HEK293T (cell line): ENCODE measurements around the gene FAM163B.

Experiments used
- CTCF ChIA-PET: fragments of 350-600 bp; formaldehyde crosslinking; extraction: SDS; loops from one replicate; lab custom pipeline; 2021; ENCODE audit warnings: antibody characterized with exemption, inconsistent platforms; lab: Yijun Ruan, JAX
- POLR2A ChIA-PET: fragments of 350-600 bp; formaldehyde crosslinking; extraction: SDS; loops from one replicate; lab custom pipeline; 2020; ENCODE audit warnings: antibody characterized with exemption, inconsistent platforms; lab: Yijun Ruan, JAX
- DNase-seq: peaks from one replicate; pipeline ENCODE4 v3.0.0; 2012; ENCODE audit warnings: mixed read lengths; ENCODE audit errors: extremely low spot score
- ARNT ChIP-seq: fragments of 450-650 bp; IDR thresholded peaks from 2 replicates; pipeline ENCODE4 v1.6.1; 2017; ENCODE audit warnings: mild to moderate bottlenecking
- BHLHE40 ChIP-seq: fragments of 450-650 bp; IDR thresholded peaks from 2 replicates; pipeline ENCODE4 v1.6.1; 2016; ENCODE audit warnings: mild to moderate bottlenecking, moderate library complexity, borderline replicate concordance
- CTBP1 ChIP-seq: fragments of 450-650 bp; IDR thresholded peaks from 2 replicates; pipeline ENCODE4 v1.6.1; 2016; ENCODE audit warnings: borderline replicate concordance
- ELF4 ChIP-seq: fragments of 450-650 bp; IDR thresholded peaks from 2 replicates; pipeline ENCODE4 v1.6.1; 2017; ENCODE audit warnings: antibody characterized with exemption
- FOXA1 ChIP-seq: fragments of 450-650 bp; IDR thresholded peaks from 2 replicates; pipeline ENCODE4 v1.6.1; 2016; ENCODE audit warnings: mild to moderate bottlenecking
- FOXK2 ChIP-seq: fragments of 450-650 bp; IDR thresholded peaks from 2 replicates; pipeline ENCODE4 v1.6.1; 2016; ENCODE audit warnings: mild to moderate bottlenecking
- FOXM1 ChIP-seq: fragments of 450-650 bp; IDR thresholded peaks from 2 replicates; pipeline ENCODE4 v1.6.1; 2017; ENCODE audit warnings: mild to moderate bottlenecking, borderline replicate concordance
- HDGF ChIP-seq: fragments of 450-650 bp; IDR thresholded peaks from 2 replicates; pipeline ENCODE4 v1.6.1; 2017; ENCODE audit warnings: antibody characterized with exemption, borderline replicate concordance
- L3MBTL2 ChIP-seq: fragments of 450-650 bp; conservative IDR thresholded peaks from 2 replicates; pipeline ENCODE4 v1.6.1; 2016; ENCODE audit warnings: mild to moderate bottlenecking
- LEF1 ChIP-seq: fragments of 450-650 bp; IDR thresholded peaks from 2 replicates; pipeline ENCODE4 v1.6.1; 2017; ENCODE audit warnings: mild to moderate bottlenecking, borderline replicate concordance
- NFRKB ChIP-seq: fragments of 450-650 bp; IDR thresholded peaks from 2 replicates; pipeline ENCODE4 v1.6.1; 2016; ENCODE audit warnings: mild to moderate bottlenecking, moderate library complexity
- SP1 ChIP-seq: fragments of 450-650 bp; IDR thresholded peaks from 2 replicates; pipeline ENCODE4 v1.6.1; 2017
- SUZ12 ChIP-seq: fragments of 450-650 bp; IDR thresholded peaks from 2 replicates; pipeline ENCODE4 v1.6.1; 2016; ENCODE audit warnings: mild to moderate bottlenecking
- TARDBP ChIP-seq: fragments of 450-650 bp; IDR thresholded peaks from 2 replicates; pipeline ENCODE4 v1.6.1; 2016
- ZNF384 ChIP-seq: fragments of 450-650 bp; IDR thresholded peaks from 2 replicates; pipeline ENCODE4 v1.6.1; 2016
- TF ChIP-seq, protein P1 (sequence below): fragments of 450-650 bp; IDR thresholded peaks from 2 replicates; pipeline ENCODE4 v1.6.1; 2016

FAM163B gene

DNA sequence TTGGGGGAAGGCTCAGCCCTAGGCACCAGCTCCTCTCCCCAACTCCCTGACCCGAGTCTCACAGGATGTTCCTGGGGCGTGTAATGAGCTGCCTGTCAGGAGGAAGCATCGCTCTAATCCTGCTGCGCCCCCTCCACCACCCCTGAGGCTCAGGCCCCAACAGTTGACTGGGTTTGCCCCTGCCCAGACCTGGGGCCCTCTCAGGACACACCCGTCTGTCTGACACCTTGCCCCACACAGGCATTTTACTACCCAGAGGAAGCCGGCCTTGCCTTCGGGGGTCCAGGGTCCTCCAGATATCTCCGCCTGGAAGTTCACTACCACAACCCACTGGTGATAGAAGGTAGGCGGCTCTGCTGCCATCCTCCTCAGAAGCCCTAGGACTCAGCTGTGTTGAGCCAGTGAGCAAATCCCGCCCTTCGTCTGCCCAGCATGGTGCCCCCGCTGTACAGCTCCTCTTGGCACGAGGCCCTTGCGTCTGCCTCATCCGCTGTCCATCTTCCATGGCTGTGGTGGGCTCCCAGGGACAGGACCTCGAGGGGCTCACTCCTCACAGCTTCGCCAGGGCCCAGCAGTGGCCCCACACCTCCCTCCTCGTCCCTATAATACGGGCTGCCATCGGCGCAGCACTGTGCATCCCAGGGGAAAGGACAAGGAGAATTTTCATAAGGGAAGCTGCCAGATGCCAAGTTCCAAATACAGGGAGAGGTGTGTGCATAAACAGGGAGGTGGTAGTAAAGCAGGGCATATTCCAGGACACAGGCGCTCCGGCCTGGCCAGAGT, 35.0 kb upstream of the FAM163B start:
- DNase-seq: no peak
- CTCF ChIA-PET: no interaction called here
- POLR2A ChIA-PET: no interaction called here
- TF ChIP-seq SUZ12 (no peak), CTBP1 (no peak), FOXM1 (no peak), FOXA1 (no peak), LEF1 (no peak), NFRKB (no peak), ZNF384 (no peak), L3MBTL2 (no peak), FOXK2 (no peak), ARNT (no peak), ELF4 (no peak), HDGF (no peak), BHLHE40 (no peak), TARDBP (no peak)
- TF ChIP-seq, protein P1, sequence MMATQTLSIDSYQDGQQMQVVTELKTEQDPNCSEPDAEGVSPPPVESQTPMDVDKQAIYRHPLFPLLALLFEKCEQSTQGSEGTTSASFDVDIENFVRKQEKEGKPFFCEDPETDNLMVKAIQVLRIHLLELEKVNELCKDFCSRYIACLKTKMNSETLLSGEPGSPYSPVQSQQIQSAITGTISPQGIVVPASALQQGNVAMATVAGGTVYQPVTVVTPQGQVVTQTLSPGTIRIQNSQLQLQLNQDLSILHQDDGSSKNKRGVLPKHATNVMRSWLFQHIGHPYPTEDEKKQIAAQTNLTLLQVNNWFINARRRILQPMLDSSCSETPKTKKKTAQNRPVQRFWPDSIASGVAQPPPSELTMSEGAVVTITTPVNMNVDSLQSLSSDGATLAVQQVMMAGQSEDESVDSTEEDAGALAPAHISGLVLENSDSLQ: no peak

DNA sequence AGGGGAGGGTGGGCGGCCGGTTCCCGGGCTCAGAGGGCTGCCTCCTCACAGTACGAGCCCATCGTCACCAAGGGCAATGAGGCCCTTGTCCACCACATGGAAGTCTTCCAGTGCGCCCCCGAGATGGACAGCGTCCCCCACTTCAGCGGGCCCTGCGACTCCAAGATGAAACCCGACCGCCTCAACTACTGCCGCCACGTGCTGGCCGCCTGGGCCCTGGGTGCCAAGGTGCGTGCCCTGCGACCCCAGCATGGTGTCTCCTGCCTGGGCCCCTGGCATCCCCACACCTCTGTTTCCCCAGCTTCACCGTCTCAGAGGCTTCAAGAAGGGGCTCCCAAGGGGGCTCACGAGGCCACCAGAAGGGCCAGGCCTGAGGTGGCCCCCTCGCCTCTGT, 34.2 kb upstream of the FAM163B start:
- TF ChIP-seq ZNF384: no peak
- TF ChIP-seq SUZ12: no peak
- no peak for TF ChIP-seq BHLHE40
- no peak for TF ChIP-seq FOXA1
- no peak for TF ChIP-seq LEF1
- POLR2A ChIA-PET: no interaction called here
- no peak for DNase-seq
- CTCF ChIA-PET: no interaction called here

DNA sequence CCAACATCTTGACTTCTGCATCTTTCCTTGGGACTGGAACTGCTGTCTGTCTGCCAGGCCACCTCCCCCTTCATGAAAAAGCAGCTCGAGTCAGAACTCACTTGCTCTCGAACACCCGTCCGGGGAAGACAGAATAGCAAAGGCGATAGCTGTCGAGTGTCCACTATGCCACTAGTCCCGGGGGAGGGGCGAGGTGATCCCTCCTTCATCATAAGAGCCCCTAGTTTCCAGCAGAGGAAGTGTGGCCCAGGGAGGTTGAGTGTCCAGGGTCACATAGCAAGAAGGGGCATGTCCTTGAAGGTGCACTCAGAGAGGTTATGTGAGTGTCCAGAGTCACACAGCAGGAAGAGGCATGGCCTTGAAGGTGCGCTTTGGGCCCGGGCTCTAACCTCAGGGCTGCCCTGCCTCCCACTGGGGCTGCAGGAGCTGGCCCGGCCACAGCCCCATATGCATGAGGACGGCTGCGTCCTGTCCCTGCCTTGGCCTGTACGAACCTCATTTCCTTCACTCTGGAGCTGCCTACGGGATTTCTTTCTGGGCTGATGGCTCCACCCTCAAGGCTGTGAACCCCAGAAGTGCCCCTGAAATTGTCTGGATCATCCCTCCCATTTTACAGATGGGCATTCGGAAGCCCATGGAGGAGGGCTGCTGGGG, 33.6 kb upstream of the FAM163B start:
- POLR2A ChIA-PET: no interaction called here
- TF ChIP-seq ELF4 (no peak), LEF1 (no peak), ZNF384 (no peak), L3MBTL2 (no peak), FOXM1 (no peak), SP1 (no peak), HDGF (no peak), SUZ12 (no peak), CTBP1 (no peak), FOXA1 (no peak), ARNT (no peak), TARDBP (no peak), BHLHE40 (no peak), NFRKB (no peak)
- DNase-seq: no peak
- CTCF ChIA-PET: no interaction called here

DNA sequence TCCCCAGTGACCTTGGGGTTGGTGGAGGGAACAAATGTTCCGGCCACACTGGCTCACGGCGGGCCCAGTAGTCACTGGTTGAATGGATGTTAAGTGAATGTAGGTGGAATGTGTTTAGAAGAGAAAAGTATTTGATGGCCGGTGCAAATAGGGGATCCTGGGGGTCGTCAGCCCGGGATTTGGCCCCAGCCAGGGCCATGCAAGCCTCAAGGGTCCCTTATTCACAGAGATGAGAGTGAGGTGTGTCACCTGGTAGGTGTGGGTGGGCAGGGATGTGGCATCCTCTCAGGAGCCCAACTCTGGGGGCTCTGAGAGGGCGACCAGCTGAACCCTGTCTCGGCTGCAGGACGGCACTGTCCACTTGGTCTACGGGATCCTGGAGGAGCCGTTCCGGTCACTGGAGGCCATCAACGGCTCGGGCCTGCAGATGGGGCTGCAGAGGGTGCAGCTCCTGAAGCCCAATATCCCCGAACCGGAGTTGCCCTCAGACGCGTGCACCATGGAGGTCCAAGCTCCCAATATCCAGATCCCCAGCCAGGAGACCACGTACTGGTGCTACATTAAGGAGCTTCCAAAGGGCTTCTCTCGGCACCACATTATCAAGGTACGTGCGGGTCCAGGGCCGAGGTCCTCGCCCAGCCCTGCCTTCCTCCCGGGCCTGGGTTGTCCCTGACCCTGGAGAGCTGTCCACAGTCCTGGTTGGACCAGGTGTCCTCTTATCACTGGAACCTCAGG, 32.8 kb upstream of the FAM163B start:
- TF ChIP-seq ZNF384: no peak
- ChIA-PET POLR2A (no interaction called here), CTCF (no interaction called here)
- DNase-seq: no peak

DNA sequence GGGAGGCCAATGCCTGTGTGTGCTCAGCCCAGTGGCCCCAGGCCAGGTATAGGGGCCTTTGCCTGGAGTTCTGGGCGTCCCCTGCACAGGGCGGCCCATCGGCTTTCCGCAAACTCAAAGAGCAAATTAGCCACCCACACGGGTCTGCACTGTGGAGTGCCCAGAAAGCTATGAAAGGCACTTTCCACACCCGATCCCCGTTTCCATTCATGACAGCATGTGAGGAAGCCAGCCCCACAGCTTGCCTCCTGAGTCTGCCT, 32.1 kb upstream of the FAM163B start:
- no peak for TF ChIP-seq TARDBP
- TF ChIP-seq LEF1: no peak
- no peak for TF ChIP-seq SUZ12
- TF ChIP-seq FOXM1: no peak
- no peak for TF ChIP-seq HDGF
- no peak for TF ChIP-seq CTBP1
- no peak for TF ChIP-seq SP1
- TF ChIP-seq ZNF384: no peak
- TF ChIP-seq, protein P1: no peak
- TF ChIP-seq BHLHE40: no peak
- no peak for TF ChIP-seq FOXK2
- no peak for TF ChIP-seq L3MBTL2
- TF ChIP-seq ELF4: no peak
- no peak for DNase-seq
- ChIA-PET POLR2A (no interaction called here), CTCF (no interaction called here)

DNA sequence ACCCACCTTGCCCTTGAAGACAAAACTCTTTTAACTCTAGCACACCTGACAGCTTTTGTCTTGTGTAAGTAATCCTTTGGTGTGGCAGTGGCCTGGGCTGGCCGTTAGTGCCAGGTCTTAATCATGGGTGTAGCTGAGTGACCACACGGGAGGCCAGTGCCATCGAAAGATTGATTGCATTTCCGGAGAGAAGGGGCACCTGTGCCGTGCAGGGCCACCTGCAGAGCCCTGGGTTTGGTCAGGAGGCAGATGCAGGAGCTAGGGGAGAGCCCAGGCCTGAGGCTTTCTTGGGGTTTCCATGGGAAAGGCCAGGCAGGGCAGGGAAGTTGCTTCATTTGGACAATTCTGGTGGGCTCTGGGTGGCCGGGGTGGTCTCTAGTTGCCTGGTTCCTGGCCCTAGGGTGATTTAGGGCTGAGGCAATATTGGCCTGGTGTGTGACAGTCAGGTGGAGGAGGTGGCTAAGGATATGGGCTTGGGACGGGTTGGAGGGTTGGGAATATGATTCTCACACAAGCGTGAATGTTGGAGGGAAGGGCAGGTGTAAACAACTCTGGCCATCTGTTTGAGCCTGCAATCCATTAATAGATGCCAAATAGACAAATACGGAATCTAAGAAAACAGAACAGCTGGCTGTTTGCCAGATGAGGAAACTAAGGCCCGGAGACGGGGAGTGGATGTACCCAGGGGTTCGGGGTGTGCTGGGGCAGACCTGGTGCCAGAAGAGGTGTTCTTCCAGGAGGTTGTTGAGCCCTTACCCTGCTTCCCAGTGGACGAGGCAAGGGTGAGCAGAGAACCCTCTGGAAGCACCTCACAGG, 31.6 kb upstream of the FAM163B start:
- CTCF ChIA-PET: no interaction called here
- DNase-seq: no peak

More for the DNA sequence above, 31.6 kb upstream of the FAM163B start:
- POLR2A ChIA-PET: no interaction called here
- no peak for TF ChIP-seq HDGF
- TF ChIP-seq SUZ12: no peak
- TF ChIP-seq FOXK2: no peak
- no peak for TF ChIP-seq LEF1
- TF ChIP-seq CTBP1: no peak
- no peak for TF ChIP-seq SP1
- no peak for TF ChIP-seq L3MBTL2
- TF ChIP-seq, protein P1: no peak
- no peak for TF ChIP-seq ARNT
- TF ChIP-seq FOXM1: no peak
- TF ChIP-seq ZNF384: no peak
- TF ChIP-seq BHLHE40: no peak
- TF ChIP-seq ELF4: no peak
- no peak for TF ChIP-seq NFRKB
- no peak for TF ChIP-seq FOXA1
- TF ChIP-seq TARDBP: no peak
